NCI-H2227 (cell line): ENCODE data around the gene TTC39B.

Source experiments
- DNase-seq: peaks from one replicate; lab custom pipeline; 2025; ENCODE audit not compliant: unreplicated experiment; lab: John Stamatoyannopoulos, UW

TTC39B gene

DNA sequence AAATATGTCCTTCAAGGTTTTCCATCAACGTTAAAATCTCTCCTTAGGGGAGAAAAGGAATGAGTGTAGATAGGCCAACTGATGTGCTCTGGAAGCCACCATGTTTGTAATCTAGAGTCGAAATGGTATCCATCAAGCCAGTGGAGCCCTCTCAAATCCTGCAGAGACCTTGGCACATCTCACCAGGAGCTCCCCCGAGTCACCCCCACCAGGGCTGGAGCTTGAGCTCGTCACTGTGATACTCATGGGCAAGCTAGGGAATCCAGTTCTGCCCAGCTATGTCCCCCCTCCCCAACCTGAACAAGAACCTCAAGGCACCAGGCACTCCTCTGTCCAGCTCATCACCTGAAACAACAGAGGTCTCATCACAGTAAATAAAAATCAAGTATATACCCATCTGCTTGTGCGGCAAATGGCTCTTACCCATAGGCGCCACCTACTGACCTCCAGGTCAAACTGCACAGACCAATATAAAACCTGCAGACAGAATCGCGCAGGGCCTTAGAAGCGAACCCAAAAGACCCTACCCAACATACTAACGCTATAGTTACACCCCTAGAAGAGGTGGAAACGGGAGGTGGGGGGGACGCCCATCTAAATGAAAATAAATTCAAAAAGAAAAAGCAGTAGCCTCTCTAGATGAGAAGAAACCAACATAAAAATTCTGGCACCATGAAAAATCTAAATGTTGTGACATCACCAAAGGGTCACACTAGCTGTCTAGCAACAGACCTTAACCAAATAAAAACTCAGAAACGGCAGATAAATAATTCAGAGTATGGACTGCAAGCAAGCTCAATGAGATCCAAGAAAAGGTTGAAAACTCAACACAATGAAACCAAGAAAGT is 75.0 kb downstream of the TTC39B start:
- no peak for DNase-seq

DNA sequence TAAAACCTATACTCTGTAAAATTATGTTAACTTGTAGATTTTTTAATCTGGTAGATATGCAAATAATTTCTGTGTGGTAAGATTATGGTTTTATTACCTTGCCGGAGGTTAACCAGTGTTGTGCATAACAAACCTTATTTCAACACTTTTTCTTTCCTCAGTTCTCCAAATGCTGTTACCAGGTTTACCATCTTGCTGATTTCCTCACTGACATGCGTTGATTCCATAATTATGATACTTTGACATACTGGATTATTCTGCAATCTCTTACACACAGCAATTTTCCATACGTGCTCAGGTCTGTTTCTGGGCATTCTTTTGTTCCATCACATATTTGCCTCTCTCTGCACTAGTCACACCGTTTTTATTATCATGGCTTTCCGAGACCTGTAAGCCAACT is 77.6 kb downstream of the TTC39B start:
- DNase-seq = no peak

DNA sequence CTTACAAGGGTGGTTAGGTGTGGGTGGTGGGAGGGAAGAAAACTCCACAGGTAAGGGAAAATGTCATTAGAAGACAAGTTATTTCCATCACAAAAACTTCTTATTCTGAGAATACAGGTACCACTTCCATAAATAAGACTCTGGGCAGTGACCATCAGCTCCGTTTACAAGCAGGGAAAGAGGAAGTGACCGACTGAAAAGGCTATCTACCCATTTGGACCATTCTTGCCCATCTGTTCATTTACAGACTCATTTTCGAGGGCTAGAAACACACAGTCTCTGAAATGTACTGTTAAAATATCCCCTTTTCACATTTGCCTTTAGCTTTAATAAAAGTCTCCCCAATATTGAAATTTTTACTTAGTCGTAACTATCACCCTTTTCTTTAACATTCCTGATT is 79.5 kb downstream of the TTC39B start:
- DNase-seq = no peak

DNA sequence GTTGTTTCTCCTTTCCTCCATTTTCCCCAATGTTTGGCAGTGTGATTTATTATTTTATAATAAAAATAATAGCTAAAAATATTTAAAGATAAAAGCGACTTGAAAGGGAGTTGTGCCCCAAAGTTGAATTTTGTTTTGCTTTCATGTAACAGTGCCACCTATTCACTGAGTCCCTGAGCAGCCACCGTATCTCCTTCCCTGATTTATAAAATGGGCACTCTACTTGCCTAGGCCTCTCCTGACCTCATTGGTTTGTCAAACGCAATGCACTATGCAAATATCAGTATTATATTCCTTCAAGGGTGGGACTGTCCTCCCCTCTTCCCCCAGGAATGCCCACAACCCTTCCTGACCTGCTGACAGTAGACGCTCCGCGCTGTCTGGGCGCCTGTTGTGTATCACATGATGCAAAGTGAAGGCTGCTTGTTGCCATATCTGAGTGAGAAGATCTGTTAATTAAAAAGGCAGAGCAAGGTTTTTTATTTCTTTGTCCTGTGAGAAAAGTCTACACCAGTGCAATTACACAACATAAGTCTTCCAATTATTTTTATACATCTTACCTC is 81.4 kb downstream of the TTC39B start:
- no peak for DNase-seq

DNA sequence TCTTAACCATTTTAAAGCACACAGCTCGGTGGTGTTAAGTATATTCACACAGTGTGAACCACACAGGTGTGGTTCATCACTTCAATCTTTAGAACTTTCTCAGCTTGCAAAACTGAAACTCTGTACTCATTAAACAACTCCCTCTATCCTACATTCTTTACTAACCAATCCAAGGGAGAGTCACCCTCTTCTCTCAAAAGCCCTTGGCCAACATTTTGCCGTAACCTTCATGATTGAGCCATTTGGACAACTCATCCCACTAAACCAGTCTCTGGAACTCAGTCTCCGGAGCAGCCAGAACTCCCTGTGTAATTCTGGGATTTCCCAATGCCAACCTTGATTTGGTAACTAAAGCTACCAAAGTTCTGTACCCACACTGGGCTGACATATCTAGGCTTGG is 84.7 kb downstream of the TTC39B start:
- no peak for DNase-seq

DNA sequence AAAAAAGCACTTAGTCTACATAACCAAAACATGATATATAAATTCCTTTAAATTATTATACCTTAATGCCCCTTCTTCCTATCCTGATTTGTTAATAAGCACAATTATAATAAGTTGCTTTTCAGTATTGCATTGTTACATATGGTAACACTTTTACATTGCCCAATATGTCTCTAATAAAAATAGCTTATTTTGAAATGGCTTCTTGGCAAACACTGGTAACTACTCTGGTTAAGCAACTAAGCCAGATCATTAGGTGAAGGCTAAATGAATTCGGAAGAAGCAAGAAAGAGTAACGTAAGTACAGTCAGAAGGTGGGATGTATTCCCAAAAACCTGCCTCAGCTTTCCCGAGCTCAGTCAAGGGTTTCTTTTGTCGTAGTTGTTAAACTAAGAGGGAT is 85.3 kb downstream of the TTC39B start:
- no peak for DNase-seq

DNA sequence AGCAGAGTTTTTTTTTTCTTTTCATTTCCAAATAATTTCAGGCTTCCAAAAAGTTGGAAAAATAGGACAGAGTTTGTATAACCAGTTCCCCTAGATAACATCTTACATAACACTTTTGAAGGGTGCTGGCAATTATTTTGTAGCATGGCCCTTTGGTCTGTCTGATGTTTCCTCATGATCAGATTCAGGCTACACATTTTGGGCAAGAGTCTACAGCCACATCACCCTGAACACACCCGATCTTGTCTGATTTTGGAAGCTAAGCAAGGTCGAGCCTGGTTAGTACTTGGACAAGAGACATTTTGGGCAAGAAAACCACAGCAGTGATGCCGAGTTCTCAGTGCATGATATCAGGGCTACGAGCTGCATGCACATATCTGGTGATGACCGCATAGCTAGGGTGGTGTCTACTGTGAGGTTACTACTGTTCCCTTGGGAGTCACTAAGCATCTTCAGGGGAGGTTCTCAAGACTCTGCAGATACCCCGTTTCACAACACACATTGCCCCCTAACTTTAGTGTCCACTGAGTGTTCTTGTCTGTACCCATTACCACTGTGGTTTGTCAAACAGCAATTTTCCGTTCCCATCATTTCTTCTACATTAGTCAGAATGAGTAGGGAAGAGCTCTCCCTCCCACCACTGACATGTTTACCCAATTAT is 86.2 kb downstream of the TTC39B start:
- DNase-seq = no peak

DNA sequence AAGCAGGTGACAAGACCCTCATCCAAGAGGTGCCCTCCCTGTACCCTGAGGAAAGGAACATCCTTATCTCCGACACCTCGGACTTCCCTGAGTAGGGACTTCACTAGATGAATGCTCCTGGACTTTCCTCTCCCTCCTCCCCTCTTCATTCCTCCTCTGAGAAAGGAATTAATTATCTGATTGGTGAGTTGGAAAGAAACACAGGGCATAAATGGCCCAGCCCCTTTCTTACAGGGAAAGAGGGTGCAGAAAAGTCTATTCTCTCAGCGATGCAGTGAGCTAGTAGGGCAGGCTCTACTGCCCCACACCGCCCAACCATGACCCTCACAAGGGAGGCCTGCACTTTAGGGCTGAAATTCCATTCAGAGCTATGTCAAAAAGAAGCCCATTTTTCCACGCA is 87.5 kb downstream of the TTC39B start:
- DNase-seq = no peak

DNA sequence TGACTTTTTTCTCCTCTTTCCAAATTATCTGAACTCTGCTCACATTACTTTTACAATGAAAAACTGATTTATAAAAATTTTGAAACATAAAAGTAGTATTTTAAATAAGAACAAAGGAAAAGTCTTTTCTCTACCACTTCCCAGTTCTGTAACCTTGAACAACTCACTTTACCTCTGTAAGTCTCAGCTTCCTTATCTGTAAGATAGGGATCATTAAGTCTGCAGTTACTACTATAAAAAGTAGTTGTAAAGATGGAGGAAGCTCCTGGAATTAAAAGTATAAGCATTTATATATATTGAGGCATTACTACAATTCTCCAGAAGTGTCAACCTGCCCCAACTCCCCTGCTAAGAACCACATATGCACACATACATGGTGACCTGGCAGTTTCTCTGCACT is 88.0 kb downstream of the TTC39B start:
- DNase-seq = no peak

DNA sequence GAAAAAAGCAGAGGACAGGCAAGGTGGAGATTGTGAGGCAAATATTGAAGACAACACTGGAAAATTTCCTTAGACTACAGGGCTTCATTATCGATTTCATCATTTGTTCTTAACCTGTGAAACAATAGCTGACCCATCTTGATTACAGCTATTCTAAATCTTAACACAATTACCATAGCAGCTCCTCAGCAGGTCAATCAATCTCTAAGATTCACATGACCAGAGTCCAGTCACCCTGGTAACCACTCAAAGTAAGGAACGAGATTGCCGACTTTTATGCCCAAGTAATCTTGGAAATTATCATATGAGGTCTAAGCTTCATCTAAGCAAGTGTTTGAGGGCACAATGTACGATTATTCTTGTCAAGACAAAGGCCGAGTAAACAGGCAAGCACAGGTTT is 93.8 kb downstream of the TTC39B start:
- DNase-seq = no peak

DNA sequence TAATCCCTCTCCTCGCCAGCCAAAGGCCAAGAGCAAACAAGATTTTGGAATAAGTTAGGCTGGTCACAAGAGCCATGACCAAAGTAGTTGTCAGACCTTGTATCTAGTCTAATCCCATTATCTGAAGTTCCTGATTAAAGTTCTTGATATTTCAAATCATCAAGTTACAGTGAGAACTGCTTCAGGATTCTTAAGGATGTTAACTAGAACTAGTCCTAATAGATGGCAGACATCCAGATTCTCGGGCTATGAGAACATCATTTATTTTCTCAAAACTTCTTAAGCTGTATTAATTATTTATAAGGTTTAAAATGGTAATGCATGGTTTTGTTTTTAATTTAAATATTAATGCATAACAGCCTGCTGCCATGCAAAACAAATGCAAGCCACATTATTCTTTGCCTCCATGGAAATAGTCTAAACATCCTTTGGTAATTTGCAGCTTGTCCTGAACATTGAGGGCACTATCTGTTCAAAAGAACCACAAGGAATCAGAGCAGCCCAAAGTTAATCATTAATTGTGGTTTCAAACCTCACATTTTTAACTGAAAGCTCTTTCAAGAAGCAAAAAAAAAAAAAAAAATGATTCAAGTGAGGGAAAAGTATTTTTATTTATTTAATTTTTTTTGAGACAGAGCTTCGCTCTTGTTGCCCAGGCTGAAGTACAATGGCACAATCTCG is 95.1 kb downstream of the TTC39B start:
- no peak for DNase-seq

DNA sequence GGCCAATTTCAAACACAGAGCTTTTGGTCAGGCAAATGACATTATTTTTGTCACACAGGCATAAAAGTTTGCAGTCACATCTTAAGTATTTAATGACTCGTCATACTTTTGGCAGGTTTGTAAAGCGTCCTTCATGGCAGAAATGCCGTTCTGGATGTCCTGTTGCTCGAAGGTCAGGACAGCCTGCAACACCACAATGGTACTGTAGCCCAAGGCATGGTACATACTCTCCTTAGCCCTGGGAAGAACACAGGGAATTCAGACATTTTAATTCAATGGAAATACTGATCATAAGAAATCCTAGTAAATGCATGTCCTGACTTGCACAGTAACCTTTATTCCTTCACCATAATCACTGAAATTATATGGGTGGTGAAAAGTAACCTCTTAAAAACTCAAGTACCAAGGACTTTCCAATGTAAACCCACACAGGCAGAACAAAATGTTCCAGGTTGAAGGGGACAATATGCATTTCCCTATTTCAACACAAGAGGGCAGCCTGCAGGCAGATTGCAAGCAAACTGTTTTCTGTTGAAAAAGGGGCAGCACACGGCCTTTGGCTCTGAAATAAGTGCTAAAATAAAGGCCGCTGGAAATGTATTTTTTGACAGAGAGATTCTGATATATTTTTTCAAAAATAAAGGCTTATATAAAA is 95.7 kb downstream of the TTC39B start:
- DNase-seq = peak; percentile 76

DNA sequence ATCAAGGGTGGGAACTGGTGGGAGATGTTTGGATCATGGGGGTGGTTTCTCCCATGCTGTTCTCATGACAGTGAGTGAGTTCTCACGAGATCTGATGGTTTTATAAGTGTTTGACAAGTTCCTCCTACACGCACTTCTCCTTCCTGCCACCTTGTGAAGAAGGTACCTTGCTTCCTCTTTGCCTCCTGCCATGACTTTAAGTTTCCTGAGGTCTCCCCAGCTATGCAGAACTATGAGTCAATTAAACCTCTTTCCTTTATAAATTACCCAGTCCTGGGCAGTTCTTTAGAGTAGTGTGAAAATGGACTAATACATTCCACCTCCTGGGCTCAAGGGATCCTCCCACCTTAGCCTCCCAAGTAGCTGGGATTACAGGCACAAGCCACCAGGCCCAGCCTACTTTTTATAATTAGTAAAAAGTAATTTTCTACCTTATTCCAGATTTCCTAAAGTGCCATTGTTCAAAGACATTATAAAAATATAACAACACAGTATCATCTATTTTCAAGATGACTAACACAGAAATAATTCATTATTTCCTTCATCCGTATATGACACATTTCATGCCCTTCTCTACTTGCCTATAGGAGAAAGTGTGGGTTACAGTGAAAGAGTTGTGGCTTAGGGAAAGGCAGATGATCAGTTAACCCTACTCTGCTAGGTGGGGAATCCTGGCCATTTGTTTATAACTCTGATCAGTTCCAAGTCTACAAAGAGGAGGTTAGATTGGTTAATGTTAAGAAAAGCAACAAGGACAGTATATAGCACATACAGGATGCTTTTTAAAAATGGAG is 99.9 kb downstream of the TTC39B start:
- no peak for DNase-seq

DNA sequence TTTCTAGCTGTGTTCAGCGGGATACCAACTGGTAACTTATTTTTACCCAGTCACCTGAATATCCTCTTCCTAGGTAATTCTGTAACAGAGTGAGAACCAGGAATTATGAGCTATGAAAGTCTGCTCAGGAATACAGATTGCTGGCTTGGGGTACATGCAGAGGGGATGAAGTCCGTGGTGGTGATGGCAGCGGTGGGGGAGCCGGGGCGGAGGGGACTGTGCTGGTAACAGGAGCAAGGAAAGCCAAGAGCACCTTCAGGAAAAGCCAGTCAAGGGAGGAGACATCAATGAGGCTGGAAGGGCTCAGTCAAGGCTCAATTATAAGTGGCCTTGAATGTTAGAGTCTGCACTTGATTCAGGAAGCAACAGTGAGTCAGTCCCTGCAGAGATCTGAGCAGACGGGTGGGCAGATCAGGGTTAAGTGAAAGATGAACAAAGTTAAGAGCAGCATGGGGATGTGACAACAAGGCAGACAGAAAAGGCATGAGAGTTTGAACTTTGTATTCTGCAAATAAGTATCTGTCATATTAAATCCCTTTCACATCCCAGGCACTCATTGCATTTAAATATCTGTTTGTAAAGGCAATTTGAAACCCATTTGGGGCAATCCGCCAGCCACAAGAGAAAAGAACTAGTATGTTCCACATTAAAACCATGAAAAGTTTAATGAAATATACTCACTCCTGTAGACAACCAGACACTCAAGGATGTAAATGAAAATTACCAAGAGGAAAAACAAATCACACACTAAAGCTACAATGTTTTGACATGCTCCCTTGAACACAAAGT is 101.2 kb downstream of the TTC39B start:
- DNase-seq = peak; percentile 8

DNA sequence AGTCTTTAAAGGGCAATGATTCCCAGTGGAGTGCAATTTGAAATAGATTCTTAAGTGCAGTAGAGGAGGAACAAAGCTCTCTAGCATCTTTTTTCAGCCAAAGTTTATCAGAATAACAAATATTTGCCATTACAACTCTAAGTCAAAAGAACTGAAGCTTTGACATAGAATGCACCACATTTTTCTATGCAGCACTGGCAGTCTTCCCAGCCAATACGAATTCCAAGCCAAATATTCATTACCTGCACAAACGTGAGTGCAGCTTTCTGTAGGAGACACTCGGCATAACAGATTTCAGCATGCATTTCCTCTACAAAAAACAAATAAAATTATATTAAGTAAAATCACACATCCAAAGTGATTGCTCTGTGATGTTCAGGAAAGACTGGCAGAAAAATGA is 103.4 kb downstream of the TTC39B start:
- no peak for DNase-seq

DNA sequence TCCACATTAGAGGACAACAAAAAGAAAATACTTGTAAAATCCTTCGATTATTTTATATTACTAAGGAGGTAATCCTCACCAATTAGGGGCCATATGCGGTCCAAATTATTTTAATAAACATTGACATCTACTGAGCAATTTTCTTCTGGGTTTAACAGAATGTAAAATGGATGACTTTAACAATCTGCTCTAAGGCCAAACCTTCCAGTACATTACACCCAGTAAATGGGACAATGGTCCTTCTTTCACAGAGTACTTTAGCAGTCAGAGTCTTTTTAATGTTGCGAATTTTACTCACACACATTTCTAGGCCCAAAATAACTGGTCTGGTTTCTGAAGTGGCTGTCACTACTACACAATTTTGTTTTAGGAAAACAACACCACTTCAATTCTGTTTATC is 106.9 kb downstream of the TTC39B start:
- DNase-seq = no peak

DNA sequence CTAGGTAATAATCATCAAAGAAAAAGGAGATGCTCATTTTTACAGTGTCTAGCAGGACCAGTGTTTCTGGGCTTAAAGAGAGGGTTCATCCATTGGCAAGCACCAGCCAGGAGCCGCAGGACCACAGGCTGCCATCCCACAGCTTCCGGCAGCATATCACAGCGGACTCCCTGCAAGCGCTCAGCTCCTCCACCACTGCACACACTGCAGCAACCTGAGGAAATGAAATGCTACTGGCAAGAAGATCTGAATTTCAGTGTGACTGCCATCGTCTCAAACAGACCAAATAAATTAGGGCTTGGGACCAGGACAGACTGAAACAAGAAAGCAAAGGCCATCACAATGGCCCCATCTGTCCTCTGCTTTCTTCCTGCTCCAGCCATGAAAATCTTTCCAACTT is 114.2 kb downstream of the TTC39B start:
- no peak for DNase-seq

DNA sequence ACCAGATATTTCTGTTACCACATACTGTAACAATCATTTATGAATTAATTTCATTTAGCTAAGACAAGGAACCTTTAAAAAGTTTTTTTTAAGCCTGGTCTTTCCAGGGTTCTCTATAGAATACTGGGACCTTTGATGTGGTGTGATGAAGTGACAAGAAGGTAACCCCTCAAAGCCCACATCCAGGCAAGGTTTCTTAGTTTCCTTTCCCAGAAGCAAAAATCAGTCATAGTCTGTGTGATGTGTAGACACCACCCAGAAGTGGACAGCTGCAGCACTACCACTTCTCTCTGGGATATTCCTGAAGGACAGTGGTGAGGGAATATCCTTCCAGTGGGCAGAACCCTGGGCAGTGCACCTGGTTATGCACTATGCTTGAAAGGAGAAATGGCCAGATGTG is 115.6 kb downstream of the TTC39B start:
- DNase-seq = no peak

DNA sequence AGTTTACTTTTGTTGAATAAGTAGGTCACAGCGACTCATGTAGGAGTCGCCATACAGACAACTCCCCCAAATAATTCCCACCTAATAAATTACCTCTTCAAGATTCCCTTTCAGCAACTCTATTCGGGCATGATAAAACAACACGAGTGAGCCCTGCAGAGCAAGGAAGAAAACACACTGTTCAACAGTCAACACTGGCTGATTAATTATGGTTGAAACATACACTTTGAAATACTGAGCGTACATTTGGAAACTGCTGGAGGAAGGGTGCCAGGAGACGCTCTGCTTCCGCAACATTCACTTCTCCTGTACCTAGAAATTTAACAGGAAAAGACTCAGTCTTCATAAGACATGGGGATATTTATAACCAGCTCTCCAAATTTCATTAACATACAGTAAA is 117.5 kb downstream of the TTC39B start:
- DNase-seq = no peak

DNA sequence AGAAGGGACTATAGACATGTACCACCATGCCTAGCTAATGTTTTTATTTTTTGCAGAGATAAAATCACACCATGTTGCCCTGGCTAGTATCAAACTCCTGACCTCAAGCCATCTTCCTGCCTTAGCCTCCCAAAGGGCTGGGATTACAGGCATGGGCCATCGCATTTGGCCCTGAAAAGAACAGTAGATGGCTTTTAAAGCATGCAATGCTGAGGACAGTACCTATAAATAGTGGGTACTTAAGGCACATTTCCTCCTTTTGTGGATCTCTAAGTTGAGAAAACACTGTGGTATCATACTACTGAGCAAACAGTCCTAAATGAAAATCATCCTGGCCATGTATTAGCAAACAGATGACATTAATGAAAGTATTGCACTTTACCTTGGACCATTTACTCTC is 119.4 kb downstream of the TTC39B start:
- DNase-seq = no peak
